HG03135 (cell line): ENCODE data around the gene MARCHF5.

ENCODE experiments used
- ATAC-seq: cut with Tn5 transposase; IDR thresholded peaks from one replicate; pipeline ENCODE4 v1.9.1; 2021; ENCODE audit warnings: mild to moderate bottlenecking, moderate library complexity; ENCODE audit not compliant: unreplicated experiment

MARCHF5 gene

GRCh38 chr10:92290837-92291615 lies at the start of gene MARCHF5, which contains the start of gene CPEB3:
TSS of gene MARCHF5 (plus strand) at chr10:92291167. CDS start at chr10:92291495, 328 bp downstream.
TSS of gene CPEB3 (minus strand) at chr10:92291078. CDS start at chr10:92240350, 50,728 bp downstream.
- ATAC-seq, result peak; percentile 99

GRCh38 chr10:92241501-92241900 lies 49.5 kb upstream of the MARCHF5 start:
- ATAC-seq, result no peak

GRCh38 chr10:92242380-92242779 lies 48.6 kb upstream of the MARCHF5 start:
- ATAC-seq, result no peak

DNA sequence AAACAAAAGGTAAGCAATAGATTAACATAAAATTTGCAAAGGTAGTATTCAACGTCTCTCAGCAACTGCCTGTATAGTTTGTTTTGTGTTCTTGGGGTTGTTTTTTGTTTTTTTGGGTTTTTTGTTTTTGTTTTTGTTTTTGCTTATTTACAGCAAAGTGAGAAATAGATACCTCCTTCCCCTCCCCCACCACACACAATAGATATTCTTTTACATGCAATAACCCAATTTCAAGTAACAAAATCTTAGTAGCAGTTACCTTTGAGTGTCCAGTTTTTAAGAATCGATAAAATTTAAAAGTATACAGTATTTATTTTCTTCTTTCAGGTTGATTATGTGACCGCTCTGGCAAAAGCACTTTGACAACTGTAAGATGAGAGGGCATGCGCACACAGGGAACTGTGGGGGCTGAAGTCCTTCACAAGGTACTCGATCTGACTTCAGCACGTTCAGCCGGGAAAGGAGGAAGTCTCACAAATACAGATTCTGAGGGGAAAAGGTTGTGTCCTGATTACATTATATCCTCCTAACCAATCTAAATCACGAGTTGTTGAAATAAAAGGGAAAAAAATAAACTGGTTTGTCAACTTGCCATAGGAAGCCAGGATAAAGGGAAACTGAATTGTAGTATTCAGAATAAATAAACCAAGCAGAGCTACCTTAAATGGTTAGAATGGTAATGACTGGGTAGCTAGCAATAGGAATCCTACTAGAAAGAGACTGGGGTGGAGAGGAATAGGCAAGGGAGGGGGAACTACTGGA lies 47.9 kb upstream of the MARCHF5 start:
- no peak for ATAC-seq

GRCh38 chr10:92244796-92245195 lies 46.2 kb upstream of the MARCHF5 start:
- ATAC-seq, result no peak

DNA sequence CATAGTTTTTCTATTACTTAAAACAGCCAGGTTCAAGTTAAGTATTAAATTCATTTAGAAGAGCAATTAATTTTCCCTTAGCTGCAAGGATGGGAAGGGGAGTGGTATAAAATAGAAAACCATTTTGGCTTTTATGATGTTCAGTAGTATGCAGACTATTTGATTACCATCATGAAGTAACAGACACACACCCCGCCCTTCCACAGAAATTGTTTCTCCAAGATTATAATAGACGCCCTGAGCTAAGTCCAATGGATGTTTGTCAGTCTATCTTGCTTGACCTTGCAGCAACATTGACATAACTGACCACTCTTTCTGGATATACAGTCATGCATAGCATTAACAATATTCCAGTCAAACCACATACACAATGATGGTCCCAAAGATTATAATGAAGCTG lies 42.4 kb upstream of the MARCHF5 start:
- ATAC-seq, result no peak

GRCh38 chr10:92263396-92263795 lies 27.6 kb upstream of the MARCHF5 start:
- no peak for ATAC-seq

DNA sequence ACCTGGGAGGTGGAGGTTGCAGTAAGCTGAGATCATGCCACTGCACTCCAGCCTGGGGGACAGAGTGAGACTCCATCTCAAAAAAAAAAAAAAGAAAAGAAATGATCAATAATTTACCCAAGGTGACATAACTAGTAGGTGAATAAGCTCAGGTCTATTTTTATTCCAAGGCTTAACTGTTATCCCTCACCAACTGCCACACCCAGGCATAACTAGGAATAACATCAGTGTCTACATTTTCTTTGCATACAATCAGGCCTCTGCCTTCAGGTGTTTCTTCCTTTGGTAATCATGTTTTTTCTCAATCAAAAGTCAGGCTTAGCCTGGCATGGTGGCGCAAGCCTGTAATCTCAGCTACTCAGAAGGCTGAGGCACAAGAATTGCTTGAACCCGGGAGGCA lies 26.7 kb upstream of the MARCHF5 start:
- no peak for ATAC-seq

GRCh38 chr10:92265687-92266258 lies 25.2 kb upstream of the MARCHF5 start:
- ATAC-seq, result no peak

DNA sequence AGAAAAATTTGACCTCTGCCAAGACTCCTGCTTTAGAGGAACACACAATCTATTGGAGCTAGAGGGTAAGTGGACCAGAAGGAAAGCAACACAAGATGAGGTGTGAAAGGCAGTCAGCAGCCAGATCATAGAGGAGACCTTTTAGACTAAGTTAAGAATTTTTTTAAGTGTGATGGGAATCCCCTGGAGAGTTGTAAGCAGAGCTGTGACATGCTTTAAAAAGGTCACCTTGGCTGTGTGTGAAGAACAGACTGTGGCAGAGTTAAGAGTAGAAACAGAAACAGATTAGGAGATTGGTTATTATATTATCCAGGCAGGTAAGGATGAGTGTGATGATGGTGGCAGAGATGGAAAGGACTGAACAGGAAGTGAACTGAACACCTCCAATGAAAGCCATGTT lies 23.6 kb upstream of the MARCHF5 start:
- no peak for ATAC-seq

DNA sequence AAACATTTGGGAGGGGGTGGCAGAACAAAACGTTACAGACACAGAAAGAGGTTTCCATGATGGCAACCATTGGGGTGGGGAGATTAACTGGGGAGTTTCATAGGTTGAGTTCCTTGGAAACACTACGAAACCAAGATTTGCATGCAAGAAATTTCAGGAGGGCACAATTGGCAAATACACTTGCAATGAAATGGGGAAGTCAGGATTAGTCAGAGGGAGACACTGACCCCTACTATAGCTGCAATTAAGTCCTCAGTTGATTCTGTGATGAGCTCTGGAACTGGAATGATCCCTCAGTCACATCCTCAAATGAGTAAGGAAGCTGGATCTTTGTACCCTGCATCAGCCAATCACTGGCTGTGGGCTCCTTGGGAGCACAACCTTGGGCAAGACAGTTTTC lies 22.2 kb upstream of the MARCHF5 start:
- ATAC-seq, result no peak

DNA sequence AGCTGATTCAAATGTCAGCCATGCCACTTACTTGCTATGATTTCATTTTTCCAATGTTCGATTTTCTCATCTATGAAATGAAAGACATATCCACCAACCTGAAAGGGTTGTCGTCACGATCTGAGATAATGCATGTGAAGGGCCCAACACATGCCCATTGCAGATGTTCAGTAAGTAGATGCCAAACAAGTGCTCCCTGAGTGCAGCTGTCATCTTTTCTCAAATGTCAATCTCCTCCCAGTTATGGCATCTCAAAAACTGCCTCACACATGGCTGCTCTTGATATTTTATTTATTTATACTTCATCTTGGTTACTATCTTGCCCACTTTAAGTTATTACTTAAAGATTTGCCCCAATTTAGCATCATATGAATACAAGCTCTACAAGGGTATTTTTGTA lies 16.9 kb upstream of the MARCHF5 start:
- ATAC-seq, result no peak

DNA sequence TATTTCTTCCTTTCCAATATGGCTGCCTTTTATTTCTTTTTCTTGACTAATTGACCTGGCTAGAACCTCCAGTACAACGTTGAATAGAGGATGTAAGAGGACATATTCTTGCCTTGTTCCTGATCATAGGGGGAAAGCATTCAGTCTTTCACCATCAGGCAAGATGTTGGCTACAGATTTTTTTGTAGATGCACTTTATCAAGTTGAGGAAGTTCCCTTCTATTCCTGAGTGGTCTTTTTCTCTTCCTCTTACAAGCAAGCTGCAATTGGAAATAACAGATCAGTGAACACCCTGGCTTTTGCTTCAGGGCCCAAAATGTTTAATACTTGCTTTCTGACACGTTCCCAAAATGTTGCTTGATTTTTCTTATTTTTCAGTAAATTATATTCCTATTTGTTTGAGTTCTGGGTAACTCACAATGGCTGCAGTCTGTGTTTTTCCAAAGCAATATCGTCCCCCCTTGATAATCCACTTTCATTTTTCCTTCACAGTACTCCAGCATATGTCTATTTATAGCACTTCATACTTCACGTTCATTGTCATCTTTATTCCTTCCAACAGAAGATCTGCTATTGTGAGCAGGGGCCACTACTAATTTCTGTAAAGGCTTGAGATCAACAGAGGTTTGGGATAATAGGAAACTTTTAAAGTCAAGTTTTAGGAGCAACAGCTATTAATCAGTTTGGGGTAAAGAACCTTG lies 11.8 kb upstream of the MARCHF5 start:
- ATAC-seq, result no peak

- no peak for ATAC-seq
Observed at GRCh38 chr10:92284112-92284704, 6.8 kb upstream of the MARCHF5 start.

GRCh38 chr10:92290076-92290836 lies 711 bp upstream of the MARCHF5 start:
- ATAC-seq, result peak; percentile 8

- ATAC-seq, result peak; percentile 3
Observed at GRCh38 chr10:92291616-92291865, 574 bp downstream of the MARCHF5 start.

- ATAC-seq, result no peak
Observed at GRCh38 chr10:92291921-92292845, 1.2 kb downstream of the MARCHF5 start.

- ATAC-seq, result no peak
Observed at GRCh38 chr10:92298487-92298886, 7.5 kb downstream of the MARCHF5 start.

DNA sequence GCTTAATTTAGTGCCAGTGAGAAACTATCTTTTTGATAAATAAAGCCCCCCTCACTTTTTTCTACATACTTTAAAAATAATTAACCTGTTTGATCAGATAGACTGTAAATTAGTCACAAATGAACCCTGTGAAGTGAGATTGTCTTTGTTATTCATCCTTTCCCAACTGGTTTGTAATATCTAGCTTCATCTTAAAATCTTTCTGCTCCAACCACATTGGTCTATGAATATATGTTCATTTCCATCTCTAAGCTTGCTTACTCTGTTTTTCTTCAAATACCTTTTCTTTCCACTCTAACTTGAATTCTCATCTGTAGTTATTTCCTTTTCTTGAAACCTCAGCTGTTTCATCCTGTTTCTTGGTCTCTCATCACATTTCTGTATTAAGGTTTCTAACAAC lies 12.1 kb downstream of the MARCHF5 start:
- ATAC-seq, result no peak
